ENCODE data around the gene SKA2. TPM values are rescaled to one million over a fixed set of nuclear protein-coding genes. Genes with fewer than 3 reads are reported as not detected.

SKA2 gene, protein sequence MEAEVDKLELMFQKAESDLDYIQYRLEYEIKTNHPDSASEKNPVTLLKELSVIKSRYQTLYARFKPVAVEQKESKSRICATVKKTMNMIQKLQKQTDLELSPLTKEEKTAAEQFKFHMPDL
- 27.8 and 50.7 TPM in 2 replicates for total RNA-seq

DNA sequence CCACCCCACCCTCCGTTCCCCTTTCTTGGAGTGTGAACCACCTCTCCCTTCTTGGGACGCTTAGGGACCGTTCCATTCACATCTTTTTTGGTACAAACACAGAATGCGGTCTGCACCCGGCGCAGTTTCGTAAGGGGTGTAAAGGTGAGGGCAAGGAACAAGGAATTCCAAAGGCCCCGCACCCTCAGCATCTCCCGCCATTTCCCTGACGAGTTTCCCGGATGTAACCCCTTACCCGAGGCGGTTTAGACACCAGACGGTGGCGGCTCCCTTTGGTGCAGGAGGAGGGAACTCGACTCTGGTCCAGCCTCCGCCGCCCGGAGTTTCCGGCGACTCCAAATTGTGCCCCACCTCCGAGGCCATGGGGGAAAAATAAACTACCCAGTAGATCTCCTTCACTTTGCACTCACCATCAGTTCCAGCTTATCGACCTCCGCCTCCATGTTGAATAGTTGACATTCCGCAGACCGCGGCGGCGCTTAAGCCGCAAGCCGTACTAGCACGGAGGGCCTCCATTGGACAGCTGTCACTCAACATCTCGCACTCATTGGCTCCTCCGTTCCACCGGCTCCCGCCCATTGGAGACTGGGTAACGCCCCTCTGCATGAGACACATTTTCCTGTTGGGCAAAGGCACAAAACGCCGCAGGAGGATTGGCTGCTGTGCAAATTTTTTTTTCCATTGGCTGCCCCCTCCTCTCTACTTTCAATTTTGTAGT lies at the start of gene SKA2:
Gene SKA2, minus strand, starts transcription at position 466 of the 718 bp plus-strand sequence. Its CDS starts 23 bp downstream, at position 443.

DNA sequence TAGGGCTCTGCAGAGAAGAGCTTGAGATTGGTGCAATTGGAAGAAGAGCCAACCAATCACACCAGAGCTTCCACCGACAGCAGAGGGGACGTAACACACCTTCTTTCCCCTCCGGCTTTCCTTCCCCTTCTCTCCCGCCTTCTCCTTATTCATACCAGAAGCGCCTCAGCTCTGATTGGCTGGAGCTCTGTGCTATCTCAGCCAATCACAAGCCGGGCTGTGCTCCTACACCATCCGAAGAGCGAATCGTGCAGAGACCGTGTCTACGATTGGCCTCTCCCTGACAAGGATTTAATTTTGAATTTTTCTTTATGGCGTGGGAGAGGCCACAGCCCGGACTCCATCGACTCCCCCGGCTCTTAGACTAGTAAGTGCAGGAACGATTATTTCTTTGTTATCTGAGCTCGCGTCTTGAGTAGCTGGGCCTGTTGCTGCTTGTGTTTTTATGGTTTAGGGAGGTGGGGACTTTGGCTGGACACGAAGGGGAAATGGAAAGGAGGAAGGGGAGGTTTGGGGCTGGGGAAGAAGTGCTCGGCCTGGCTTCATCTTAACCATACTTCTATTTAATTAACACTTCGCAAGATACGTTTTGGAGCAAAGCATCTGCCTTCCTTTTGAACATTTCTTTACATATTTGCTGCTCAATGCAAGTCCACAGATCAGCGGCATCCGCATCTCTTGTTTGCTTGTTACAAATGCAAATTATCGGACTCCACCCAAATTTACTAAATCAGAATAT lies 622 bp upstream of the SKA2 start, which contains the start of gene PRR11:
Gene PRR11, plus strand, starts transcription at position 308 of the 739 bp plus-strand sequence. CDS start 14,007 bp downstream, outside the sequence.

DNA sequence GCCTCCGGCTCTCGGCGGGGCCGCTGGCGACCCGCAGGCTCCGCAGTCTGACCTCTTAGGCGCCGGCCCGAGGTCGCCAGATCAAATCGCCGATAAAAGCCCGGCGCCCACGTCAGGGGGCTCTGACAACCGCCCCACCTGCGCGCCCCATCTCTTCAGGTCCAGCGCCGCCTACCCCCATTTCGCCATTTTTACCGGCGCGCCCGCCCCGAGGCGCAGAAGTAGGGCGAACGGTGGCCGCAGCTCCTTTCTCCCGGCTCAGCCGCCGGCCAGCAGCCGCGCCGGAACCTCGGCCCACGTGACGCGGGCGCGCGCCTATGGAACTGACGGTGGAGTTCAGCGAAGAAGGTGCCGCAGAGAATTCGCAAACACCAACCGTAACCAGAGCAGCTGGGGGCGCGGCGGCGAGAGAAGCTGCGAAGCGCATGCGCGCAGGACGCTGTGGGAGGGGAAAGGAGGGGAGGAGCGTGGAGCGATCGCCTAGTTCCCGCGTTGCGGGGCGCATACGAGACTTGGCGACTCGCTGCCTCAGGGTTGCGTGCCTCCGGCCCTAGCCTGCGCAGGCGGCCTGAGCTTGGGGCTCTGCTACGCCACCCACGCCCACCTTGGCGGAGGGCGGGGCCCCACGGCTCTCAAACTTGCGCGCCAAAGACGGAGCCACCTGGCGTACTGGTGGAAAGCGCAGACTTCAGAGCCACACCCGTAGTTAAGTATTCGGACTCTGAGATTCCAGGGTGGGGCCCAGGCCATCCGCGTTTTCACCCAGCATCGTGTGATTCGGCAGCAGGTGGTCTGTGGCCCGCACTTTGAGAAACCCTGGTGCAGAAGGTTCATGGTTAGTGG lies 48.3 kb downstream of the SKA2 start, which contains the start of gene TRIM37:
Gene TRIM37, minus strand, starts transcription at position 418 of the 843 bp plus-strand sequence. CDS start 419 bp downstream, outside the sequence.

Other genes with a start within 250 kb of the SKA2 start
- gene TRIM37, start 48.3 kb downstream of the SKA2 start, total RNA-seq = 10.3 and 20.8 TPM in 2 replicates
- 18.5 and 30.5 TPM in 2 replicates for gene PRR11, start 560 bp upstream of the SKA2 start, total RNA-seq
- 17.2 and 22.9 TPM in 2 replicates for gene SMG8, start 54.8 kb upstream of the SKA2 start, total RNA-seq
- gene GDPD1, start 65.3 kb upstream of the SKA2 start, total RNA-seq = 0.72 and 1.6 TPM in 2 replicates
- 2.8 and 4.1 TPM in 2 replicates for gene YPEL2, start 176.5 kb upstream of the SKA2 start, total RNA-seq